Neural cell (in vitro differentiated cells): ENCODE measurements around the gene PLXNC1. TPM values are rescaled to one million over a fixed set of nuclear protein-coding genes. Genes with fewer than 3 reads are reported as not detected.

Source experiments
- H2AFZ ChIP-seq: fragments of 200-600, 300-800 bp; sonication (generic), shearing (Covaris generic); 2 replicates; pipeline ENCODE4 v1.6.0; 2014; ENCODE audit warnings: low read depth, mild to moderate bottlenecking, antibody characterized with exemption, low read length, moderate library complexity
- H3F3A ChIP-seq: fragments of 200-600 bp; shearing (Covaris generic); 2 replicates; pipeline ENCODE4 v1.6.1; 2016; ENCODE audit warnings: mild to moderate bottlenecking, moderate library complexity, mixed read lengths, antibody characterized with exemption, low read length; ENCODE audit not compliant: insufficient read depth, poor library complexity, severe bottlenecking
- H3K27ac ChIP-seq: fragments of 200-600, 300-800 bp; sonication (generic), shearing (Covaris generic); 2 replicates; pipeline ENCODE4 v1.5.1; 2014; ENCODE audit warnings: mild to moderate bottlenecking, low read length, moderate library complexity
- H3K27me3 ChIP-seq: fragments of 300-800, 200-600 bp; sonication (generic), shearing (Covaris generic); 2 replicates; pipeline ENCODE4 v1.6.0; 2014; ENCODE audit warnings: mild to moderate bottlenecking, low read depth, low read length, moderate library complexity; ENCODE audit not compliant: insufficient read depth
- H3K36me3 ChIP-seq: fragments of 300-800, 200-600 bp; sonication (generic), shearing (Covaris generic); 2 replicates; pipeline ENCODE4 v1.5.1; 2014; ENCODE audit warnings: mild to moderate bottlenecking, antibody characterized with exemption, low read length, moderate library complexity; ENCODE audit not compliant: insufficient read depth
- H3K4me2 ChIP-seq: fragments of 300-800, 200-600 bp; sonication (generic), shearing (Covaris generic); 2 replicates; pipeline ENCODE4 v1.6.0; 2014; ENCODE audit warnings: mild to moderate bottlenecking, low read length
- H3K4me3 ChIP-seq: fragments of 300-800, 200-600 bp; sonication (generic), shearing (Covaris generic); 2 replicates; pipeline ENCODE4 v1.5.1; 2014; ENCODE audit warnings: mild to moderate bottlenecking, low read length, moderate library complexity
- H3K79me2 ChIP-seq: fragments of 200-600 bp; shearing (Covaris generic); replicated peaks from 2 replicates; pipeline ENCODE4 v1.6.0; 2014; ENCODE audit warnings: mild to moderate bottlenecking, low read length, moderate library complexity; ENCODE audit not compliant: insufficient read depth
- H3K9ac ChIP-seq: fragments of 300-800, 200-600 bp; sonication (generic), shearing (Covaris generic); 2 replicates; pipeline ENCODE4 v1.6.1; 2016; ENCODE audit warnings: mild to moderate bottlenecking, low read length, mixed read lengths
- H3K9me2 ChIP-seq: fragments of 200-600 bp; shearing (Covaris generic); 2 replicates; pipeline ENCODE4 v1.6.1; 2016; ENCODE audit warnings: mild to moderate bottlenecking, low read length, mixed read lengths; ENCODE audit not compliant: insufficient read depth
- H3K9me3 ChIP-seq: fragments of 200-600, 300-800 bp; sonication (generic), shearing (Covaris generic); 2 replicates; pipeline ENCODE4 v1.6.1; 2016; ENCODE audit warnings: mild to moderate bottlenecking, mixed run types, low read length, moderate library complexity, mixed read lengths
- H4K20me1 ChIP-seq: fragments of 200-600 bp; shearing (Covaris generic); 2 replicates; pipeline ENCODE4 v1.6.1; 2016; ENCODE audit warnings: mild to moderate bottlenecking, mixed run types; ENCODE audit not compliant: insufficient read depth
- CTCF ChIP-seq: fragments of 450-650 bp; IDR thresholded peaks from 2 replicates; pipeline ENCODE4 v1.5.1; 2014; ENCODE audit warnings: antibody characterized with exemption, mild to moderate bottlenecking, moderate library complexity; ENCODE audit not compliant: poor library complexity, severe bottlenecking
- EP300 ChIP-seq: fragments of 450-650 bp; conservative IDR thresholded peaks from 2 replicates; pipeline ENCODE4 v1.6.1; 2014; ENCODE audit warnings: antibody characterized with exemption, mild to moderate bottlenecking, moderate library complexity; ENCODE audit not compliant: poor library complexity, severe bottlenecking
- EZH2 ChIP-seq: fragments of 200-600, 300-800 bp; shearing (Covaris generic), sonication (generic); IDR thresholded peaks from 2 replicates; pipeline ENCODE4 v1.6.1; 2014; ENCODE audit warnings: antibody characterized with exemption, low read length, borderline replicate concordance, mild to moderate bottlenecking; ENCODE audit not compliant: insufficient read depth, poor library complexity, severe bottlenecking
- MXI1 ChIP-seq: fragments of 450-650 bp; conservative IDR thresholded peaks from 2 replicates; pipeline ENCODE4 v1.6.1; 2014; ENCODE audit warnings: antibody characterized with exemption, mild to moderate bottlenecking; ENCODE audit not compliant: poor library complexity, severe bottlenecking
- POLR2AphosphoS5 ChIP-seq: IDR thresholded peaks from 2 replicates; pipeline ENCODE4 v1.6.1; 2012
- RAD21 ChIP-seq: fragments of 450-650 bp; conservative IDR thresholded peaks from 2 replicates; pipeline ENCODE4 v1.6.1; 2014; ENCODE audit warnings: antibody characterized with exemption, mild to moderate bottlenecking, moderate library complexity
- REST ChIP-seq: IDR thresholded peaks from 2 replicates; pipeline ENCODE4 v1.6.1; 2012; ENCODE audit warnings: borderline replicate concordance
- SMC3 ChIP-seq: fragments of 450-650 bp; conservative IDR thresholded peaks from 2 replicates; pipeline ENCODE4 v1.6.1; 2014; ENCODE audit warnings: antibody characterized with exemption, mild to moderate bottlenecking, moderate library complexity; ENCODE audit not compliant: poor library complexity
- TAF1 ChIP-seq: IDR thresholded peaks from 2 replicates; pipeline ENCODE4 v1.6.1; 2012; ENCODE audit warnings: low read depth
- polyA plus RNA-seq: library from polyadenylated mRNA; depleted of rRNA; stranded (reverse); fragments of >200 nt; gene quantifications from 2 replicates; pipeline ENCODE4 v1.2.3, GENCODE V29; 2014

PLXNC1 gene
- polyA plus RNA-seq, 1 donor from 2014 or later: 76.3 TPM

GRCh38 chr12:94205822-94206221, 57.4 kb downstream of the PLXNC1 start:
- H3K4me2 ChIP-seq: no peak overlapping the region
- no peaks in the 10 kb centered on the region for H3F3A ChIP-seq
- no peak overlapping the region for H2AFZ ChIP-seq
- TF ChIP-seq SMC3: no peak
- no peak for TF ChIP-seq RAD21
- TF ChIP-seq CTCF: no peak
- no peak for TF ChIP-seq POLR2AphosphoS5
- TF ChIP-seq MXI1: no peak
- no peak for TF ChIP-seq EP300
- TF ChIP-seq EZH2: no peak
- no peak for TF ChIP-seq REST
- TF ChIP-seq TAF1: no peak
- no peak overlapping the region for H3K27ac ChIP-seq
- H4K20me1 ChIP-seq: no peaks in the 10 kb centered on the region
- no peaks in the 10 kb centered on the region for H3K79me2 ChIP-seq
- H3K9ac ChIP-seq: no peak overlapping the region
- no peaks in the 10 kb centered on the region for H3K9me3 ChIP-seq
- peaks cover 9% of the 10 kb centered on the region for H3K36me3 ChIP-seq
- no peaks in the 10 kb centered on the region for H3K27me3 ChIP-seq
- no peak overlapping the region for H3K4me3 ChIP-seq
- H3K9me2 ChIP-seq: no peaks in the 10 kb centered on the region

- no peaks in the 10 kb centered on the region for H3F3A ChIP-seq
- H3K9me3 ChIP-seq: no peaks in the 10 kb centered on the region
- peaks cover 9% of the 10 kb centered on the region for H3K36me3 ChIP-seq
- no peak overlapping the region for H2AFZ ChIP-seq
- no peaks in the 10 kb centered on the region for H4K20me1 ChIP-seq
- H3K27ac ChIP-seq: no peak overlapping the region
- H3K4me3 ChIP-seq: no peak overlapping the region
- H3K27me3 ChIP-seq: no peaks in the 10 kb centered on the region
- H3K9ac ChIP-seq: no peak overlapping the region
- no peak for TF ChIP-seq EZH2
- TF ChIP-seq POLR2AphosphoS5: no peak
- TF ChIP-seq TAF1: no peak
- no peak for TF ChIP-seq REST
- no peak for TF ChIP-seq SMC3
- TF ChIP-seq EP300: no peak
- no peak for TF ChIP-seq CTCF
- TF ChIP-seq RAD21: no peak
- no peak for TF ChIP-seq MXI1
- no peaks in the 10 kb centered on the region for H3K9me2 ChIP-seq
- no peaks in the 10 kb centered on the region for H3K79me2 ChIP-seq
- no peak overlapping the region for H3K4me2 ChIP-seq
These were observed 58.5 kb downstream of the PLXNC1 start for GRCh38 chr12:94206886-94207285.
